ENCODE results near the gene SLC35F5.
"Not testable (repeated sequence)": the region's sequence is repeated elsewhere in the genome, so short reads cannot be mapped to it uniquely, and the experiment has no call there.

SLC35F5 gene

GRCh38 chr2:113698892-113699447 is 57.5 kb downstream of the SLC35F5 start:
- no peak for DNase-seq (ENCODE audit: low read depth in 2 of 3, low spot score in 1 of 3)

GRCh38 chr2:113698251-113698650 is 58.2 kb downstream of the SLC35F5 start:
- not testable (repeated sequence) for DNase-seq (ENCODE audit: low read depth in 2 of 3, low spot score in 1 of 3)

DNA sequence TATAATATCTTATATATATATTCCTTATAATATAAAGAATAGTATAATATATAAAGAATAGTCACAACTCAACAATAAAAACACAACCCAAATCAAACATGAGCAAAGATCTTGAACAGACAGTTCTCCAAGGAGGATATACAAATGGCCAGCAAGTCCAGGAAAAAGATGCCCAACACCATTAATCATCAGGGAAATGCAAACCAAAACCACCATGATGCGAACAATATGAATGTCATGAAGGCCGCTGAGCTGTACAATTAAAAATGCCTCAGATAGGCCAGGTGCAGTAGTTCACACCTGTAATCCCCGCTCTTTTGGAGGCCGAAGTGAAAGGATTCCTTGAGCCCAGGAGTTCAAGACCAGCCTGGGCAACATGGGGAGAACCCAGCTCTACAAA is 58.9 kb downstream of the SLC35F5 start:
- DNase-seq (ENCODE audit: low read depth in 2 of 3, low spot score in 1 of 3), result no peak

DNA sequence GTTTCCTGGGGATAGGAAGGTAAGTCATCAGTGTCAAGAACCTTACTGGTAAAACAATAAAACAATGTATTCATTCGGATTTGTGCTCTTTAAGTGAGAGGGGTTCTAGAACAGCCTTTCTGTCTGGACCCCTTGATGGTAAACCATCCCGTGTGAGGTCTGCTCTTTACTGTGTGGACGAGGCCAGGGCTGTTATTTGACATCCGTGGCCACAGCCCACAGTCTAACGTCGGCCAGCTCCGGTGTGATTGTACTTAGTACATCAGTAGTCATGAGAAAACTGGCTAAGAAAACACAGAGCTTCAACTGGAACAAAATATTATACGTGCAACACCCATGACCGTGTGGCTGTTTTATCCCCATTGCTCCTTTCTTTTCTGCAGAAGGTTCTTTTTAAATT is 62.0 kb downstream of the SLC35F5 start:
- DNase-seq (ENCODE audit: low read depth in 2 of 3, low spot score in 1 of 3), result no peak

DNA sequence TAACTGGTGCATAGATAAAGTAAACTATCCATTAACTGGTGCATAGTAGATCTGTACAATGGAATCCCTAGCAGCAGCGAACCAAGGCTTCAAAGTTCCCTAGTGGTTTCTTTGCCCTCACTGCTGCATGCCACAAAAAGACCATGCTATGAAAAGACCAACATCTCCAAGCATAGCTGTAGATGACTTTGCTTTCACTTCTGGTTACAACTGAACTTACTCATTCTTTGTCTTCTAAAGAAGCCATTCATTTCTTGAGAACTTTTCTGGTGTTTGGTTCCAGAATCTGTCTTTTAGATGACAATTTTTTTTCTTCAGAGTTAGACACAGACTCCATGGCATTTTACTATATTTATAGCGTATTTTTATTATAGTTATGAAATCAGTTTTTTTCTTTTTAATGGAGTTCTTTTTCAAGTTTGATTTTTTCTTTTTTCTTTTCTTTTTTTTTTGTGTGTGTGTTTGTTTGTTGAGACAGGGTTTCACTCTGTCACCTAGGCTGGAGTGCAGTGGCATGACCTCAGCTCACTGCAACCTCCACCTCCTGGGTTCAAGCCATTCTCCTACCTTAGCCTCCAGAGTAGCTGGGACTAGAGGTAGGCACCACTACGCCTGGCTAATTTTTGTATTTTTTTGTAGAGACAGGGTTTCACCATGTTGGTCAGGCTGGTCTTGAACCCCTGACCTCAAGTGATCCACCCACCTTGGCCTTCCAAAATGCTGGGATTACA is 63.6 kb downstream of the SLC35F5 start:
- peak in 1 of 3 donors; percentile 24 for DNase-seq (ENCODE audit: low read depth in 2 of 3, low spot score in 1 of 3)

GRCh38 chr2:113690871-113691270 is 65.6 kb downstream of the SLC35F5 start:
- not testable (repeated sequence) for DNase-seq (ENCODE audit: low read depth in 2 of 3, low spot score in 1 of 3)

DNA sequence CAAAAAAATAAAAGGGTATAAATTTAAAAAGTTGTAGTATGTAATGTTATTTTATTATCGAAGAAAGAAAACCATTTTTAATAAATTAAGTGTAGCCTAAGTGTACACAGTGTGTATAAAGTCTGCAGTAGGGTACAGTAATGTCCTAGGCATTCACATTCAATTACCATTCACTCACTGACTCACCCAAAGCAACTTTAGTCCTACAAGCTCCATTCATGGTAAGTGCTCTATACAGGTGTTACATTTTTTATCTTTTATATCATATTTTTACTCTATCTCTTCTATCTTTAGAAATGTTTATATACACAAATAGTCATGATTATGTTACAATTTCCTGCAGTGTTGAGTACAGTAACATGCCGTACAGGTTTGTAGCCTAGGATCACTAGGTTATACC is 69.9 kb downstream of the SLC35F5 start:
- DNase-seq (ENCODE audit: low read depth in 2 of 3, low spot score in 1 of 3), result no peak

GRCh38 chr2:113685471-113685870 is 71.0 kb downstream of the SLC35F5 start:
- no peak for DNase-seq (ENCODE audit: low read depth in 2 of 3, low spot score in 1 of 3)

DNA sequence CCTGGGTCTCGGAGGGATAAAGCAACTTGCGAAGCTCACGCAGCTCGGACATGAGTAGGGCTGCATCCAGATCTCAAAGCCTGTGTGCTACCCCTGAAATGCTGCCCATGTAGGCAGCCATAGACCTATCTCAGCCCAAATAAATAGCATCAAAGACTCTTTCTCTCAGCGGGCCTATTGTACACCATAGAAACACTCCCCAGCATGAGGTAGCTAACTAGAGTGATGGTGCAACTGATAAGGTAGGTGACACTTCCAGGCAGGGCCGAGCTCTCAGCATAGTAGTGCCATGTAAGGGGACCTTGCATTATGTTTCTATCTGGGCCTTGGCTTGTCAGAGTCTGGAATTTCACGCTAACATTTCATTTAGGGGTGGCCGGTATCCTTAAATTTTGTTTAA is 77.0 kb downstream of the SLC35F5 start:
- DNase-seq (ENCODE audit: low read depth in 2 of 3, low spot score in 1 of 3), result no peak

DNA sequence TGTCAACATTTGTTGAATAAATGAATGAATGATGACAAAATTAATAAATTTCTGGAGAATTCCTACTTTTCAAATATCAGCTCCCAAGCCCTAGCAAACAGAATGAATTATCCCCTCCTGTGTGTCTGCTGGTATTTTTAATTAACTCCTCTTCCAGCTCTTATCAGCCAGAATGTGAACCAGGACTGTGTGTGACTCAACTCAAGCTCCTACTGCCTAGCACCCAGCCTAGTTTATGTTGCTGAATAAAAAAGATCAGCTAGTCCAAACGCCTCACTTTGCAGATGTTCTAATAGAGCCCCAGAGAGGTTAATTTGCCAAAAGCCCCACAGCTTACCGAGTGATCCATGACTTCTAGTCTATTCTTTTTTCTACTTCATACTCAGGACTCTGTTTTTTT is 79.1 kb downstream of the SLC35F5 start:
- no peak for DNase-seq (ENCODE audit: low read depth in 2 of 3, low spot score in 1 of 3)

DNA sequence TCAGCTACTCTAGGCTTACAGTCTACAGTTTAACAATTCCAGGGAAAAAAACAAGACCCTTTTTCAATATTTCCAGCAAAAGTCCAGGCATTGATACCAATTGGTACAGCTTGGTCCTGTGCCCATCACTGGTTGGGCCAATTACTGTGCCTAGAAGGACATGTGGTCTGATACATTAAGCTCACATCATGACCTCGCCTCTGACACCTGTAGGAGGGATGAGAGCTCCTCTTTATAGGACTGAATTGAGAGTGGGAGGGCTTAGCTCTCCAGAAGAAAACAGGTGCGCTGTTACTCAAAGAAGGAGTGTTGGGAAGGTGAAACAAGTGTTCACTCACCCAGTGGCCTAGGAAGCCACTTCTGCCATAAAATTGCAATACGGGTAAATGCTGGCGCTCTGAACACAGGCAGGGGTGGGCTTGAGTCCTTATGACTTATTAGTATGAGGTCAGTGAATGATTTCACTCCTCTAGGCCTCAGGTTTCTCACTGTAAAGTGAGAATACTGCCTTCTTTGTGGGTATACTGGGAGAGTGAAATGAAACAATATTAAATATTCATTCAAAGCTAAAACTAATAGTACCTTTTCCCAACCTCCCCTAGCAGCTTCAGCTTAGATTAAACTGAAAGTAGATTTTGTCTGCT is 79.7 kb downstream of the SLC35F5 start:
- DNase-seq (ENCODE audit: low read depth in 2 of 3, low spot score in 1 of 3), result no peak

- DNase-seq (ENCODE audit: low read depth in 2 of 3, low spot score in 1 of 3), result no peak
Observed at GRCh38 chr2:113675875-113676274, 80.6 kb downstream of the SLC35F5 start.

DNA sequence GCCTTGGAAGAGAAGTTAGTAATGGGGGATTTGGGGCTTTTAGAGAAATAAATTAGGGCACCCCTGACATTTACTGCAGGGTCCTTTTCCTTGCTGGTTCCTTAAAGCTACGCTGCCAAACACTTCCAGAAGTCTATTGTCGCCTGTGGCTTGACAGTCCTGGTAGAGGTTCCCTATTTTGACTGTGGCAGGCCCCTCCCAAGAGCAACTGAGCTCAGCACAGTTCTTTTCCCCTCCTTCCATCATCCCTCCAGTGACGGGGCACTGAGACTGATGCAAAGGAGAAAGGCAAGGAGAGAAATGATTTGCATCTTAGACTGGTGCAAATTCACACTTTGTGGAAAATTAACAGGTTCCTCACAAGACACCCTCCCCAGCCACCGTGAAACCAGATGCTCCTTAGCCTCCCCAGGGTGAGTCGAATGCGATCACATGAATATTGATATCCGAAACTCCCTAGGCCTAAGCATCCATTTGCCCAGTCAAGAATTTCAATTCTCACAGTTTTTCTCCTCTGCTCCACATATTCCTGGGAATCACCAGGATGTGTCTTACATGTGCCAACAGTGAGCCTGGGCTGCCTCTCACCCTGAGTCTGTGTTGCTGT is 84.0 kb downstream of the SLC35F5 start:
- DNase-seq (ENCODE audit: low read depth in 2 of 3, low spot score in 1 of 3), result no peak

- DNase-seq (ENCODE audit: low read depth in 2 of 3, low spot score in 1 of 3), result not testable (repeated sequence)
Observed at GRCh38 chr2:113669013-113669412, 87.4 kb downstream of the SLC35F5 start.

DNA sequence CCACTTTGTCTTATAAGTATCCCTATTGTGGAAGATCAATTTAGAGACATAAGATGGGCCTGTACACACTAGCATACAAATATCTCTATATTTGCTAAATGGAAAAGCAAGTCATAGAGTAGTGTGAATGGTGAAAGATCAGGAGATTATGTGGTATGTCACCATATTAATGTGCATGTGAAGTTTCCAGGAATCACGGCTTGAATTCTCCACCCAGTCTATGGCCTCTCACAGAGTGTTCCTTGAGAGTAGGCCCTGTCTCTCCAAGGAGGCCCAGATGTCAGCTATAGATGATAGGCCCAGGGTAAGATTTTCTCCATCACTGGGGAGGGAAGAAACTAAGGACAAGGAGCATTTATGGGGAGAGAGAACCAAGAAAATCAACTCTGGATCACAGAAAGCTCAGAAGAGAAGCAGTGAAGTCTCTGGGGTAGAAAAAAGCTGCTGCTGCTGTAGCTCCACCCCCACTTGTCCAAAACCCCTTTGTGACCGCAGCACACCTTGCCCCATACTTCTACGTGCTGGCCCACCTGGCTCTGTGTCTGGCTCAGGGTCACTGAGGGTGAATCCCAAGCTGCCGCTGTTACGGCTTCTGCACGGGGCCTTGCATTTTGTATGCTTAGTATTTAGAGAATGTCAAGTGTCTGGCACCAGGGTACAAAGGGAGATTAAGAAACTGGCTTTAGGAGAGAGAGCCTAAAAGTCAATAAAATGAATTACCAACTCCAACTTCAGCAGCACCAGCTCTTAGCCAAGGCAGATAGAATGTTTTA is 91.5 kb downstream of the SLC35F5 start:
- not testable (repeated sequence) for DNase-seq (ENCODE audit: low read depth in 2 of 3, low spot score in 1 of 3)

DNA sequence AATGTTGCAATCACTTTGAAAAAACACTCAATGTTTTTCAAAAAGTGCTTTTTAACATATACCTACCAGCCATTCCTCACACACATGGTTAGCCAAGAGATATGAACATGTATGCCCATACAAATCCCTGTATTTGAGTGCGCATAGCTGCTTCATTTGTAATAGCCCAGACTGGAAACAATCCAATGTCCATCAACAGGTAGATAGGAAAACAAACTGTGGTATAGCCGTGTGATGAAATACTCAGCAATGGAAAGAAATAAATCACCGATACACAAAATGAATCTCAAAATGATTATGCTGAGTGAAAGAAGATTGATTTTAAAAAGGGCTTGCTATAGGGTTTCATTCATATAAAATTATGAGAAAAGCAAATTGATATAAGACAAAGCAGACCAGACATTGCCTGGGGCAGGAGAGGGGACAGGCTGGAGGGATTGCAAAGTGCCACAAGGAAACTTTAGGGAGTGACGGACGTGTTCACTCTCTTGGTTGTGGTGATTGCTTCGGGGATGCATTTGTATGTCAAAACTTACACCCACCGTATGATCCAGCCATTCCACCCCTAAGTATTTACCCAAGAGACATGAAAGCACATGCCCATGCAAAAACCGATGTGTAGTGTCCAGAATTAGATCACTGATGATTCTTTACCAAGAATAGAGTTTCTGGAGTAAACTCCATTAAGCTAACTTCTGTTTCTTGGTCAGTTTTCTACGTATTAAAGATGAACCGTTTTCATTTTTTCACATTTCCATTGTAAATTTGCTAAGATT is 93.0 kb downstream of the SLC35F5 start:
- not testable (repeated sequence) for DNase-seq (ENCODE audit: low read depth in 2 of 3, low spot score in 1 of 3)

Data from stimulated activated CD4-positive, alpha-beta T cell treated with anti-CD3 and anti-CD28 coated beads, Interleukin-12 subunit alpha, Interleukin-12 subunit beta, amount 100 ng/mL, for 48 hours (primary cell).